Femur (tissue), 1 donor: Measurements from ENCODE around the gene CYP24A1.

ENCODE experiments used
- DNase-seq: peaks from one replicate; pipeline ENCODE4 v3.0.0-alpha.2; 2017

The CYP24A1 gene

GRCh38 chr20:54173653-54174456 lies at the start of gene CYP24A1:
TSS of gene CYP24A1 (minus strand) at chr20:54173986. CDS start at chr20:54173579, 407 bp downstream.
- no peak for DNase-seq

- no peak for DNase-seq
Measured at GRCh38 chr20:54223285-54223684, 49.5 kb upstream of the CYP24A1 start.

- DNase-seq, result peak; percentile 31
Measured at GRCh38 chr20:54221996-54222890, 48.5 kb upstream of the CYP24A1 start.

- DNase-seq, result no peak
Measured at GRCh38 chr20:54221353-54221752, 47.6 kb upstream of the CYP24A1 start.

- no peak for DNase-seq
Measured at GRCh38 chr20:54220722-54221121, 46.9 kb upstream of the CYP24A1 start.

GRCh38 chr20:54219751-54220426 lies 46.1 kb upstream of the CYP24A1 start:
- no peak for DNase-seq

GRCh38 chr20:54218470-54218869 lies 44.7 kb upstream of the CYP24A1 start:
- no peak for DNase-seq

GRCh38 chr20:54217762-54218161 lies 44.0 kb upstream of the CYP24A1 start:
- no peak for DNase-seq

GRCh38 chr20:54215157-54215789 lies 41.5 kb upstream of the CYP24A1 start:
- no peak for DNase-seq

GRCh38 chr20:54214566-54214965 lies 40.8 kb upstream of the CYP24A1 start:
- peak; percentile 76 for DNase-seq

GRCh38 chr20:54212871-54213270 lies 39.1 kb upstream of the CYP24A1 start:
- no peak for DNase-seq

GRCh38 chr20:54212226-54212625 lies 38.4 kb upstream of the CYP24A1 start:
- DNase-seq, result no peak

- DNase-seq, result no peak
Measured at GRCh38 chr20:54209216-54209813, 35.5 kb upstream of the CYP24A1 start.

- DNase-seq, result no peak
Measured at GRCh38 chr20:54208548-54209176, 34.9 kb upstream of the CYP24A1 start.

- DNase-seq, result peak; percentile 90
Measured at GRCh38 chr20:54207743-54208547, 34.2 kb upstream of the CYP24A1 start, which contains the start of gene PFDN4. TSS of gene PFDN4 (plus strand) at chr20:54208087. CDS start at chr20:54208101, 14 bp downstream.

- no peak for DNase-seq
Measured at GRCh38 chr20:54207053-54207742, 33.4 kb upstream of the CYP24A1 start.

GRCh38 chr20:54205450-54205849 lies 31.7 kb upstream of the CYP24A1 start:
- DNase-seq, result no peak

GRCh38 chr20:54204481-54204880 lies 30.7 kb upstream of the CYP24A1 start:
- no peak for DNase-seq

GRCh38 chr20:54204063-54204462 lies 30.3 kb upstream of the CYP24A1 start:
- no peak for DNase-seq

GRCh38 chr20:54203281-54203680 lies 29.5 kb upstream of the CYP24A1 start:
- DNase-seq, result no peak
